Head of caudate nucleus (tissue), 42 donors: ENCODE results near the gene DBT.
"Not testable (repeated sequence)": the region's sequence is repeated elsewhere in the genome, so short reads cannot be mapped to it uniquely, and the experiment has no call there.

Experiments
- DNase-seq, 42 donors: peaks; one replicate each; pipeline versions ENCODE4 v3.0.0 to v3.0.0-alpha.2; 2020 to 2021; ENCODE audit warnings: mixed read lengths in 7 of 42
- intact Hi-C: fragments of 100-400 bp; cut with DNase I; formaldehyde crosslinking; loops from one replicate; pipeline ENCODE4 v1.15.0; 2022

DBT gene

DNA sequence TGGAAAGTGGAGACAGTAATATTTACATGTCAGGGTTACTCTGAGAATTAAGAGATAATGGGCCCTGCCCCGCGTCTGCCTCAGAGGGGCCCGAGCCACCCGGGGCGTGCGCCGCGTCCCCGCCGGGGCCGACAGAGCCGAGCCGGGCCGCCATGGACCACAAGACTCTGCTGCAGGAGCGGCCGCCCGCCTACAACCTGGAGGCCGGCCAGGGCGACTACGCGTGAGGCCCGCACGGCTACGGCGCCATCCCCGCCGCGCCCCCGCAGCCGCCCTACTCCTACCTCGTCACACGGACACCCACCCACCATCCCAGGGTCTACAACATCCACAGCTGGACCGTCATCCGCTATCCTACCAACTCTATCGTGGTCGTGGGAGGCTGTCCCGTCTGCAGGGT is 36.5 kb downstream of the DBT start:
- intact Hi-C loops = no loop called here
- DNase-seq = no peak

DNA sequence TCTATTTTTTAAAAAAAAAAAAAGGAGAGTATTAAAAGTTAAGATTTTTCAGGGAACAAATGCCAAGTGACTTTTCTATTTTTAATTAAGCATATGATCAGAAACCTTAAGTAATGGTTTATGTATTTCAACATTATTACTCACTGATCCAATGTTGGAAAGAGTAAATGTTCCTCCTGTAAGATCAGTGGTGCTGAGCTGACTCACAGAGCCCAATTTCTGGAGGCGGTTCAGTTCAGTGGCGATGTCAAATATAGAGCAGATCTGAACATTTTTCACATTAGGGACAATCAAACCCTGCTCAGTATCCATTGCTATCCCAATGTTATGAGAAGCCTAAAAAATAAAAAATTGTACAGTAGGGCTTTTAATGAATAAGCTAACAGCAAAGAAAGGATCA is 43.3 kb downstream of the DBT start:
- intact Hi-C loops = no loop called here
- peak in 6 of 42 donors; percentile 21 to 72 (median 53) for DNase-seq

DNA sequence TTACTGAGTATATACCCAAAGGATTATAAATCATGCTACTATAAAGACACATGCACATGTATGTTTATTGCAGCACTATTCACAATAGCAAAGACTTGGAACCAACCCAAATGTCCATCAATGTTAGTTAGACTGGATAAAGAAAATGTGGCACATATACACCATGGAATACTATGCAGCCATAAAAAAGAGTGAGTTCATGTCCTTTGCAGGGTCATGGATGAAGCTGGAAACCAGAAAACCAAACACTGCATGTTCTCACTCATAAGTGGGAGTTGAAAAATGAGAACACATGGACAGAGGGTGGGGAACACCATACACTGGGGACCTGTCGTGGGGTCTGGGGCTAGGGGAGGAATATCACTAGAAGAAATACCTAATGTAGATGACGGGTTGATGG is 44.0 kb downstream of the DBT start:
- DNase-seq, intact Hi-C loops: not testable (repeated sequence)

DNA sequence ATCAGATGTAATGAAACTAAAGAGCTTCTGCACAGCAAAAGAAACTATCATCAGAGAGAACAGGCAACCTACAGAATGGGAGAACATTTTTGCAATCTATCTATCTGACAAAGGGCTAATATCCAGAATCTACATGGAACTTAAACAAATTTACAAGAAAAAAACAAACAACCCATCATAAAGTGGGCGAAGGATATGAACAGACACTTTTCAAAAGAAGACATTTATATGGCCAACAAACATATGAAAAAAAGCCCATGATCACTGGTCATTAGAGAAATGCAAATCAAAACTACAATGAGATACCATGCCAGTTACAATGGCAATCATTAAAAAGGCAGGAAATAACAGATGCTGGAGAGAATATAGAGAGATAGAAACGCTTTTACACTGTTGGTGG is 44.5 kb downstream of the DBT start:
- DNase-seq, intact Hi-C loops: not testable (repeated sequence)

DNA sequence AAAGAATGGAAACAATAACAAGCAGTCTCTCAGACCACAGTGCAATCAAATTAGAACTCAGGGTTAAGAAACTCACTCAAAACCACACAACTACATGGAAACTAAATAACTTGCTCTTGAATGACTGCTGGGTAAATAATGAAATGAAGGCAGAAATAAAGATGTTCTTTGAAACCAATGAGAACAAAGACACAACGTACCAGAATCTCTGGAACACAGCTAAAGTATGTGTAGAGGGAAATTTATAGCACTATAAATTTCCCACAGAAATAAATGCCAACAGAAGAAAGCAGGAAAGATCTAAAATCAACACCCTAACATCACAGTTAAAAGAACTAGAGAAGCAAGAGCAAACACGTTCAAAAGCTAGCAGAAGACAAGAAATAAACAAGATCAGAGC is 46.9 kb downstream of the DBT start:
- intact Hi-C loops = not testable (repeated sequence)

DNA sequence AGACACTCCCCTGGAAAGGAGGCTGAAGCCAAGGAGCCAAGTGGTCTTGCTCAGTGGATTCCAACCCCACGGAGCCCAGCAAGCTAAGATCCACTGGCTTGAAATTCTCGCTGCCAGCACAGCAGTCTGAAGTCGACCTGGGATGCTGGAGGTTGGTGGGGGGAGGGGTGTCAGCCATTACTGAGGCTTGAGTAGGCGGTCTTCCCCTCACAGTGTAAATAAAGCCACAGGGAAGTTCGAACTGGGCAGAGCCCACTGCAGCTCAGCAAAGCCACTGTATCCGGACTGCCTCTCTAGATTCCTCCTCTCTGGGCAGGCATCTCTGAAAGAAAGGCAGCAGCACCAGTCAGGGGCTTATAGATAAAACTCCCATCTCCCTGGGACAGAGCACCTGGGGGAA is 49.6 kb downstream of the DBT start:
- DNase-seq, intact Hi-C loops: not testable (repeated sequence)

More for the DNA sequence above, 46.9 kb downstream of the DBT start:
- not testable (repeated sequence) for DNase-seq

DNA sequence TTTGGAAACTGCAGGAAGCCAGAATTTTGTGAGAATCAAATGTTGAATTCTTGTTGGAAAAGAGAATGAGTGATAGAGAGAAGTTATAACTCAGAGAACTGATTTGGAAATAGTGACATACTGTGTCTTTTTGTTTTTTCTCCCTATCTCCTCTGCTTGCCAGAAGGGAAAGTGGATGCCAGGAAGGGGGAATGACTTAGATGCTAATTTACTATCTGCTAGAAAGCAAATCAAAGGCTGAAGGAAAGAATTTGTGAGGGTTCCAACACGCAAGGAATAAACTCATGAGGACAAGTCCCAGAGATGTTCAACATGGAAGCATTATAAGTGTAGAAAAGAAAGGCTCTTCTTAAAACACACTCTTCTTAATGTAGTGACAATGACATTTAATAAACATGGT is 51.0 kb downstream of the DBT start:
- intact Hi-C loops = no loop called here
- no peak for DNase-seq

DNA sequence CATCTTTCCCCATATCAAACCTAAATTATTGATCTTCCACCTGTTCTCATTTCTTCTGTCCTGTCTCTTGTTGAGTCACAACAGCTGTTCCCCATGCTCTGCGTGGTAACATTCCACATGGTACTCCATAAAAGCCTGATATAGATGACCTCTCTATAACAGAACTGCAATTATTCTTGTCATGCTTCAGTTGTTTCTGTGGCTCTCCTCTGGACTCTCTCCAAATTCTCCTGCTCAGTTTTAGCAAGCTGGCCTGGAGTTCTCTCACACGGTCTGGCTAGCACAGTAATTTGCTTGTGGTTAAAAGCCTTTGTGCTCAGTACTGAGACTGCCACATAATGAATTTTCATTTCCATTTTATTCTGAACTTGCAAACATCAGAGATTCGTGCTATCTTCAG is 61.0 kb downstream of the DBT start:
- peak in 25 of 42 donors; percentile 13 to 78 (median 41) for DNase-seq
- intact Hi-C loops = no loop called here

DNA sequence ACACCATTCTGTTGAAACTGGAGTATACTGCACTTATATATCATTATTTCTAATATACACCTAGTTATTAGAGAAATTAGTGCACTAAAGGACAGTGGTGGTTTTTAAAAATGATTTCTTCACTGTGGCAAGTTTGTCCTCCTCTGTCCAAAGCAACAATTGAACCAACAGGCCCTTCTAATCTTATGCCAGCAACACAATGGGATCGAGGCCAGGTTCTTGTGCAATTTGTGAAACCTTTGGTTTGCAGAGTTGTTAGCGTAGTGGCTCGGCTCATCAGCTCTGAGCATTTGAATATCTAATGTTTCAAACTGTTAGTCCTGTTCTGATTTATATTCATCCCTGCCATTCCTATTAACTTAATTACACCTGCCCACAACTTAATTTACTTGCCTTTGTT is 61.7 kb downstream of the DBT start:
- peak in 21 of 42 donors; percentile 7 to 68 (median 30) for DNase-seq
- intact Hi-C loops = no loop called here

DNA sequence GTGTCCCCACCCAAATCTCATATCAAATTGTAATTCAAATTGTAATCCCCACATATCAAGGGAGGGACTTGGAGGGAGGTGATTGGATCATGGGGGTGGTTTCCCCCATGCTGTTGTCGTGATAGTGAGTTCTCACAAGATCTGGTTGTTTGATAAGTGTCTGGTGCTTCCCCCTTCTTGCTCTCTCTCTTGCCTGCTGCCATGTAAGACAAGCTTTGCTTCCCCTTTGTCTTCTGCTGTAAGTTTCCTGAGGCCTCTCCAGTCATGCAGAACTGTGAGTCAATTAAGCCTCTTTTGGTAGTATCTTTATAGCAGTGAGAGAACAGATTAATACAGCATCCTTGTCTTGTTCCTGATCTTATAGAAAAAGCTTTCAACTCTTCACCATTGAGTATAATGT is 65.1 kb downstream of the DBT start:
- DNase-seq = no peak
- intact Hi-C loops = no loop called here

DNA sequence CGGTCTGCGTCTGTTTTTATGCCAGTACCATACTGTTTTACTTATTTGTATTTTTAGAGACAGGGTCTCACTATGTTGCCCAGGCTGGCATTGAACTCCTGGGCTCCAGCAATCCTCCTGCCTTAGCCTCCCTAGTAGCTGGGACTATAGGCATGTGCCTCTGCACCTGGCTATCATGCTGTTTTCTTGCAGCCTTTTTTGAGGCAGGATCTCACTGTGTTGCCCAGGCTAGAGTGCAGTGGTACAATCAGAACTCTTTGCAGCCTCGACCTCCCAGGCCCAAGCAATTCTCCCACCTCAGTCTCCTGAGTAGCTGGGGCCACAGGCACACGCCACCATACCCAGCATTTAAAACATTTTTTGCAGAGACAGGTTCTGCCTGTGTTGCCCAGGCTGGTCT is 66.3 kb downstream of the DBT start:
- DNase-seq = no peak
- intact Hi-C loops = no loop called here

DNA sequence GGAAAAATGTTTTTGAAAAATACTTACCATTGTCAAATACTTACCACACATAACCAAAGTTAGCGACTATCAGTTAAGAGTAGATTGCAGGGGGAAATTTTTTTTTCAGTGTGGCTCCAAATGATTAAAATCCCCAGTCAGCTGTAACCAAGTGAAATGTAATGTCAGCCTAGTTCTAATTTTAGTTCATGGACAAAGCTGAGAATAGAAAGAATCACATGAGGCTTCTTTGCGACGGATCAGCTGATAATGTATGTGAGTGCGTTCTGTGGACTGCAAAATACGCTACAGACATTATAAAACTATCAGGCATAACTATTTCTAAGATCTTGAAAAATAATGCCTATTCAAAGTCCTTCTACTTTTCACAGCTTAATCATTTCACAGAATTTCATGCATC is 71.5 kb downstream of the DBT start, which contains the start of gene LRRC39:
Gene LRRC39, minus strand, starts transcription at position 166 of the 400 bp plus-strand sequence. CDS start 9,740 bp downstream, outside the sequence.
- intact Hi-C loops = no loop called here
- no peak for DNase-seq

DNA sequence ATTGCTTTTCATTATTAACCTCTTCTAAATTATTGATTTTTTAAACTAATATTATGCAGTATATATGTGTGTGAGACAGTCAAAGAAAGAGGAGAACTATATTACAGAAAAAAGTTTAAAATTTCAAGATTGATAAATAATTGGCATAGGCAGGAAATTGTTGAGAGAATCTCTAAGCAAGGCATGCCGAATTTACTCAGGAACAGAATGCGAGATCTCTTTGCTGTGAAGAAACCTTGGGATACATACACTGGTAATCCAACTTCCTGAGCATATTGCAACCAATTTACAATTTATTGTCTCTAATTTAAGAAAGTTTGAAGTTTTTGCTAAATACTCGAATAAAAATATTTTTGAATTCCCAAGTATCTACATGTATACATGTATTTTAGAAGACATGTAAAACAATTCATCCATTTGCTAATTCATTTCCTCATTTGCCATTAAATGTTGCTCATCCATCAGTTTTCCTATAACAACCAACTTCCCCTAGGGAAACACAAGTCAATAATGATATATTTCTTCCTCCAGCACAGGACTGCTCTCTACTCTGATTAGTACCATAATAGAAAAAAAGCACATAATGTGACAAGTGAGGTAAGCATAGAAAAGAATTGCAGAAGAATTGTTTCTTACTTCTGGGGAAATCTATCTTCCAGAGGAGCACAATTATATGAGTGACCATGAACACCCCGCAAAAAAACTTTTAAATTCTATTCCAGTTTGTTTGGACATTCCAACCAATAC is 72.2 kb downstream of the DBT start:
- intact Hi-C loops = no loop called here
- DNase-seq = no peak

DNA sequence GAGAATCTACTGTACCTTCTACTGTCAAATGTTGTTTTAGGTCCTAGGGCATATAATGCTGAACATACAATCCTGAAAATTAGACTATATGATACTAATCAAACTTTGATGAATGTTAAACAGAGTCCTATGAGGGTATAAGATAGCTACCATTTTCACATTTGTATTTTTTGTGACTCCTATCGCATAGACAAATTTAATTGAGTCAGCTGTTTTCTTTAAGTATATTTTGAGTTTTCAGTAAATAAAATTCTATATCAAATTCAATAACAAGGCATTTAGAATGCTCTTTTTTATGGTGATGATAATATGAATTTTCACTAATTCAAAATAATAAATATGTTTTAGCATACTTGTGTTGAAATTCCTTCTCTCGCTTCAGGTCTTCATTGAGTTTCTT is 81.6 kb downstream of the DBT start:
- no peak for DNase-seq
- intact Hi-C loops = no loop called here

DNA sequence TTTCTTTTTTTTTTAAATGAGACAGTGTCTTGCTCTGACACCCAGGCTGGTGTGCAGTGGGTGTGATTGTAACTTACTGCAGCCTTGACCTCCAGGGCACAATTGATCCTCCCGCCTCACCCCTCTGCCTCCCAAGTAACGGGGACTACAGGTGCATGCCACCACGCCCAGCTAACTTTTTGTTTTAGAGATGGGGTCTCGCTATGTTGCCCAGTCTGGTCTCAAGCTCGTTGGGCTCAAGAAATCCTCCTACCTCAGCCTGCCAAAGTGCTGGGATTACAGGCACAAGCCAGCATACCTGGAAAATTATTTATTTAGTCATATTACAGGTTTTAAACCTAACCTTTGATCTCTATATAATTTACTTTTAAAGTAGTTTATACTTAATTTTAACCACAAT is 84.9 kb downstream of the DBT start:
- no peak for DNase-seq
- intact Hi-C loops = no loop called here

DNA sequence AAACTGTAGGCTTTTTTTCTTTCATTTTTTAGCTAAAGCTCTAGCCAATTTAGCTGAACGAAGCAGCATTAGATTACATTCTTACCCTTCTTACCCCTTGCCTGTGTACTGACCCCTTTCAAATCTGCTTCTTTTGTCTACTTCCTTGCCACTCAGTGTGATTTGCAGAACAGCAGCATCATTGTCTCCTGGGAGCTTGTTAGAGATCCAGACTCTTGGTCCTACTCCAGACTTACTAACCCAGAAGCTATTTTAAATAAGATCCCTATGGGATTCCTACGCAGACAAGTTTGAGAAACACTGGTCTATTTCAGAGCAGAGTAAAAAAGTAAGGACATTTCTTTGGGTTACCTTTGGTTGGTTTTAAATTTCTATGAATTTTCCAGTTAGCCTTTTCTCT is 85.4 kb downstream of the DBT start:
- DNase-seq = peak in 1 of 42 donors; percentile 13
- intact Hi-C loops = no loop called here

DNA sequence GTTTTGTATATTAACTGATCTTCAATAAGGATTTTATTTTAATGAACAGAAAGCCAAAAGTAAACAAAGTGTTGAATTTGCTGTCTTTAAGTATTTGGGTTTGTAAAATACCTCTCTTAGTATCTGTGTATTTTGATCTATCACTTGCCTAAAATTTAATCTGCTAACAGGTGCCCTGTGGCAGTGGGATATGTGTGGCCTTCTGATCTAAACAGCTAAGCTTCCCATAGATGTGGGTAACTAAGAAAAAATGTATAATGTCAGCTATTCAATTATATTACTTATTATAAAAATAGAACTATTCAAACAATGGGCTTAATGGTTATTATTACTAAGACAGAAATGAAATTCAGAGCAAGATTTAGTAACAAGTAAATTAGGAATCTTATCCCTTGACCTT is 86.8 kb downstream of the DBT start:
- intact Hi-C loops = no loop called here
- DNase-seq = no peak

DNA sequence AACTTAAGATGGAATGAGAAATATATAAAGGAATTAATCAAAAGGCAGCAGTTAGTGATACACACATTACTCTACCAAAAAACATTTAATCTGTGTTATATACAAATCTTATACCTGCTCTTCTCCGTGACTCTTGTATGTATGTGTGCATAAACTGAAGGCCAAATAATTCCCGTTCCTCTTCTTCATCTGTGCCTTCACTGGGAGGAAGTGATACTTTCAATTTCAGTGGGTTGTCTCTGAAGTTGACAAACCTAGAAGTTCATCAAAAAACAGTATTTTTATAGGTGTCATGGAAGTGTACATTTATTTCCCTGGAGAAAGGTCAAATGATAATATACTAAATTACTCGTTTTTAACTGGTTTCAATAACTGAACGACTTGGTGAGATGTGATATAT is 97.4 kb downstream of the DBT start:
- intact Hi-C loops = no loop called here
- no peak for DNase-seq

DNA sequence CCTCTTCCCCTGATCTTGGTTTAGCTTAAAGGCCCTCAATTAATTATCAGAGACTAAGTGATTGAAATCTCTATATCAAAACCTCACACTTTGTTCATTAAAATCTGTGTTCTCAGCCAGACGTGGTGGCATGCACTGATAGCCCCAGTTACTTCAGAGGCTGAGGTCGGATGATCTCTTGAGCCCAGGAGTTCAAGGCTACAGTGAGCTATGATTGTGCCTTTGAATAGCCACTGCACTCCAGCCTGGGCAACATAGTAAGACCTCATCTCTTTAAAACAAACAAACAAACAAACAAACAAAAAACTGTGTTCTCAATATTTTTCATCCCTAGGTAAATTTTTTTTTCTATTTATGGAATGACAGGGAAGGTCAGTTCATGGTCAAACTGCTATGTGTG is 98.0 kb downstream of the DBT start:
- intact Hi-C loops = no loop called here
- DNase-seq = no peak

DNA sequence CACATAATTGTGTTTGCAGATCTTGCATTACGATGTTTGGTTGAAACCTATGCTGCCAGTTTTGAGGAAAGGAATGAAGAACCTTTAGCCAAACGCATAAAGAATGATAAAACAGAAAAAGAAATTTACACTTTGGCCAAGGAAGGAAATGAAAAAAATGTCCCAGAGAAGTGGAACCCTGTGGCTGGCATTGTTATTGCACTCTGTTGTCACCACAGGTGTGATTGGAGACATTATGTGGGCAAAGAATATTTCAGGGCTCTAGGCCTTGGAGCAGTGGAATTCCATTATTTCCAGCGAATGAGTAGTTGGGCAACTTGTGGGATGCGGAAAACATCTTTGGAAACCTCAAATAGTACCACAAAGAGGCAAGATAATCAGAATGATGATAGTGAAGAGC is 101.8 kb downstream of the DBT start:
- no peak for DNase-seq
- intact Hi-C loops = no loop called here

DNA sequence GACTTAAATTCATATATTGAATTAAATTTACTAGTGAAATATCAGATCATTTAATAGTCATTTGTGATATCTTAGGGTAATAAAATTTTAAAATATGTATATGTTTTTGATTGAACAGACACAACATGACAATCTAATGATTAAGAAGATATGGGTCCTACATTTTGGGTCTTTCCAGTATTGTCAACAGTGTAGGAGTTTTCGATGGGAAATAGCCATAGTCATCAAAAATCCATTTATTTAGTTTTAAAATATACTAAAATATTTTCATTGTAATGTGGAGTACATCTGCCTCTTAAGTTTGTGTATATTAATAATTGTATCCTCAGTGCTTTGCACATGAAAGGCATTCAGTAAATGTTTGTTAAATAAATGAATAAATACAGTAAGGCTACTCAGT is 102.7 kb downstream of the DBT start:
- intact Hi-C loops = no loop called here
- DNase-seq = no peak
